GM21360 (cell line): Measurements from ENCODE around the gene ADGRA3.
"Not testable (repeated sequence)": the region's sequence is repeated elsewhere in the genome, so short reads cannot be mapped to it uniquely, and the experiment has no call there.

ENCODE experiments used
- ATAC-seq: cut with Tn5 transposase; IDR thresholded peaks from one replicate; pipeline ENCODE4 v1.9.1; 2021; ENCODE audit warnings: mild to moderate bottlenecking, moderate library complexity; ENCODE audit not compliant: unreplicated experiment

ADGRA3 gene

DNA sequence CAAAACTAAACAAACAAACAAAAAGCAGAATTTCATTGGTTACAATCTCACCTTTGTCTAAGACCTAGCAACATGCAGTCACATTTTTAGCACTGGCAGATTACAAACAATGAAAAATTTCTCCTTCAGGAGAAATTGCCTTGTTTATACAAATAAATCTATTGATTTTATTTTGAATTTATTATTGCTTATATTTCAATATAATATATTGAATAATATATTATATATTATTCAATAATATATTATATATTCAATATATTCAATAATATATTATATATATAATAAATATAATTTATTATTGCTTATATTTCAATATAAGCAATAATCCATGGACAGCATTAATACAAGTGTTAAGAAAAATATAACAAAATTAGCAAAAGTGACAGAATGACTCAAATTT, 131.7 kb downstream of the ADGRA3 start:
- no peak for ATAC-seq

DNA sequence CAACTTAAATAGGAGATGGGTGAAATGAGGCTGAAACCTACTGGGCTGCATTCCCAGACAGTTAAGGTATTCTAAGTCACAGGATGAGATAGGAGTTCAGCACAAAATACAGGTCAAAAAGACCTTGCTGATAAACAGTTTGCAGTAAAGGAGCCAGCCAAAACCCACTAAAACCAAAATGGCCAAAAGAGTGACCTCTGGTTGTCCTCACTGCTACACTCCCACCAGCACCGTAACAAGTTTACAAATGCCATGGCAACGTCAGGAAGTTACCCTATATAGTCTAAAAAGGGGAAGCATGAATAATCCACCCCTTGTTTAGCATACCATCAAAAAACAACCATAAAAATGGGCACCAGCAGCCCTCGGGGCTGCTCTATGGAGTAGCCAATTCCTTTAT, 133.7 kb downstream of the ADGRA3 start:
- ATAC-seq: not testable (repeated sequence)

DNA sequence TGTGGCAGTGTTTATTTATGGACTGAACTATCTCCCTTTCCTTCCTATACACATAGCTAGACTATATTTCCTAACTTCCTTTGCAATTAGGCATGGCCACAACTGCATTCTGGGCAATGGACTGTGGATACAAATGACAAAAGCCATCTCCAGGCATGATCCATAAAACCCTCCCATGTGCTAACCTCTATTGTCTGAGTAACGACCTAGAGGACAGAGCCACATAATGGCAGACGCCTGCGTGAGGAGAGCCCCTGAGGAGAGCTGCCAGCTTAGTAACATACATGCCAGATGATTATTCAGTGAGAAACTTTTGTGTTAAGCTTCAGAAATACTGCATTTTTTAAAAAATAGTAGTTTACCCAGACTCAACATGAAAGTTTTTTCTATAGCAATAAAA, 142.9 kb downstream of the ADGRA3 start:
- no peak for ATAC-seq

DNA sequence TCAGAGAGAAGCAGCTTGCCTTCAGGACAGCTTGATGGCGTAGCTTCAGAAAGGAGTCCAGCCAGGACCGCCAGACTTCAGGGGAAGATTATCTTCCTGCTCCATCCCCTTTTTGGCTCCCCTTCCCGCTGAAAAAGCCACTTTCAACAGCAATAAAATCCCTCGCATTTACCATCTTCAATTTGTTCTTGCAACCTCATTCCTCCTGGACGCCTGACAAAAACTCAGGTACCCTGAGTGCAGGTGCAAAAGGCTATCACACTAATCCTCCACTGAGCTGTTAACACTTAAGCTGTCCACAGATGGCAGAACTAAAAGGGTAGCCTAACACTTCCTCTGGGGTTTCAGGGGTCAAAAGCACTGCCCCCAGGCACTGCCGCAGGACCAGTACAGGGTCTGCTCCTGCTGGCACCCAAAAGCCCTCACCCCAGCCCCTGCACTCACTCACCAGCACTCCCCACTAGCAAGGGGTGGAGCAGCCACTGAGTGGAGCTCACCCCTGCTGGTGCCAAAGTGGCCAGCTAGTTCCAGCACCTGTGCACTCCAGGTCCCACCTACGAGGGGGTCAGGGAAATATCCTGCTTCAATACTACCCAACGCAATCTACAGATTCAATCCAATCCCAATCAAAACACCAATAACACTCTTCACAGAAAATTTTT, 145.8 kb downstream of the ADGRA3 start:
- no peak for ATAC-seq

DNA sequence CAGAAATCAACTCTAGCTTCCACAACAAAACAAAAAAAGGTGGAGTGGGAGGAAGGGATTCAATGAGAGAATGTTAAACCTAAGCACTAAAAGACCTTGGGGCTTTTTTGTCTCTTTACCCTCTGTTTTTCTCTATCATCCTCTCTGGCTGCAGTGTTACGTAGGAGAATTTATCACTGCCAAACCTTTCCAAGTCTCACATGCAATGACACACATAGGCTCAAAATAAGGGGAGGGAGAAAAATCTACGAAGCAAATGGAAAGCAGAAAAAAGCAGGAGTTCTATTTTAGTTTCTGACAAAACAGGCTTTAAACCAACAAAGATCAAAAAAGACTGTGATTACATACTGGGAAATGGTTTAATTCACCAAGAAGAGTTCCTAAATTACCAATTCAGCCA, 152.1 kb downstream of the ADGRA3 start:
- no peak for ATAC-seq

DNA sequence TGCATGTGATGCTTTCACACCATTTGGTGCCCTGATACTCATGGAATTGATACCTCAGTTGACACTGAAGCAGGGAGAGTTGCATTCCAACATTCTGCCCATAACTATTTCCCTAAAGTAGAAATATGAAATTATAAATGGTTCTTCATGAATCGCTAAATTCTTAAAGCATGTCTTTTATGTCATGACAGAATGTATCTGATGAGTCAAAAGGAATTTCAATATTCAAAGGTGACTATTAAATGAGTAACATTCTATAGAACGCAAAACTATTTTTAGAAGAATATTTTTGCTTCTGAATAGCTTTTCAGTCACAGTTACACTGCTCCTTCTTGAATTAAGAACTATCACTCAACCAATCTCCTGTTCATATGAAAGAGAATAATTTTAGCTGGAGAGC, 152.8 kb downstream of the ADGRA3 start:
- no peak for ATAC-seq

DNA sequence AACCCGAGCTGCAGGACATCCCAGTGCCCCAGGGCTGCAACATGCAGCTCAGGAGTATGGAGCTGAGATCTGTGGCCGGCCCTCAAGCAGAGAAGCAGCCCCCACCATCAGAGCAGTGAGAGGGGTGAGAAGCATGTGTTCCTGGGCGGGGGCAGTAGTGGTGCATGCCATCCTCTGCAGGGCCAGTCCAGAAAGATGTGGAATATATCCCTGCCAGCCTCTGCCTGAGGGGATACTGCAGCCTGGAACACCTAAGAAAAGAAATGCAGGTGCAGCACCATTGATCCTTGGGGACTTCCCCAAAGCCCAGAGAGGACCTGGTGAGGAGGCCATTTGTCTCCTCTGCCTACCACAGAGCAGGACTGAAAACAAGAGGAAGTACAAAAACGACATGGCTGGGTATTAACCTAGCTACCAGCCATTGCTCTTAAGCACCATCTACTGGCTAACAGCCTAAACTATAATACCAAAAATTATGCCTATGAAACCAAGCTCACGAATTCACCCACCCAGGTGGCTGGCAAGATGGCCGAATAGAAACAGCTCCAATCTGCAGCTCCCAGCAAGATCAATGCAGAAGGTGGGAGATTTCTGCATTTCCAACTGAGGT, 158.8 kb downstream of the ADGRA3 start:
- ATAC-seq: peak; percentile 87

DNA sequence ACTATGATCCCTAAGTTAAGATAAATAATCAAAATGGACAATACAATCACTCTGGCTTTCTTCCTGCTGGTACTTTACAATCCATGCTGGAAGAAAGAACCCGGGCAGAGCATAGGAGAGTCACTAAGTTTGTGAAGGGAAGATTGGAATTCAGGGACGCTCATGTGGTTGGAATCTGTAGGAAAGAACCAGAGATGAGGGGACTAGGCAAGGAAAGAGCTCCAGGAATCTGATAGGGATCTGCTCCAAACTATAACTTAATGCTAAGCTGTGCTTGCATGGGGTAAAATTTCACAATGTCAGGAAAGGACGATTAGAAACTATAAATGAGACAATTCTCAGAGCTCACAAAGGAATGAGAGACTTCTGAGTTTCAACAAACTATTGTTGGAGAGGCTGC, 167.5 kb downstream of the ADGRA3 start:
- ATAC-seq: no peak

DNA sequence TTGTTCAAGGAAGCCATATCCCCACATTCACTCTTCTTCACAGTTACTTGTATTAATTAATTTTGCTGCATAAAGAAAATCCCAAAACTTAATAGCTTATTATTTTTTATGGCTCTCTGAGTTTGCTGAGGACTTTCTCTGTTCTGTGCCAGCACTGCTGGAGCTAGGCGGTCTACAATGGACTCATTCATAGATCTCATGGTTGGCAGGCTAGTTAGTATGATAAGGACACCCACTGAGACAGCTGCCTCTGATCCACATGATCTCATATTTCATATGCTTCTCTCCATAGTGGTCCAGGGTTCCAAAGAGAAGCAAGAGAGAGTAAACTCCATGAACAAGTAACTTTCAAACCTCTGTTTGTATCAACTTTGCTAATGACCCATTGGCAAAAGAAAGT, 170.2 kb downstream of the ADGRA3 start:
- no peak for ATAC-seq

DNA sequence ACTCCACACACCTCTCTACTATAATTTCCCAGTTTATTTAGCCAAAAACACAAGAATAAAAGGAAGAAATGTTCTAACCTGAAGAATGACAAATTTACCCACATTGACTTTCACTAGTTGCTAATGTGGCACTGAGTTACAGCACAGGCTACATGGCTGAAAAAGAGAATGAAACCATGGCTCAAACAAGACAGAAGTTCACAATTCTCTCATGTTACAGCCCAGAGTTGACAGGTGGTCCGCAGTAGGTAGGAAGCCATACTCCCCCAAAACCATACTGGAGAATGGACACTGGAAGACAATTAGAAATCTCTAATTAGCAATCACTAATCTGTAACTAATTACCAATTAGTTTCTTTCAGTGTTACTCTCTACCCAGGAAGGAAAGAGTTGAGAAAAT, 170.8 kb downstream of the ADGRA3 start:
- ATAC-seq: no peak

DNA sequence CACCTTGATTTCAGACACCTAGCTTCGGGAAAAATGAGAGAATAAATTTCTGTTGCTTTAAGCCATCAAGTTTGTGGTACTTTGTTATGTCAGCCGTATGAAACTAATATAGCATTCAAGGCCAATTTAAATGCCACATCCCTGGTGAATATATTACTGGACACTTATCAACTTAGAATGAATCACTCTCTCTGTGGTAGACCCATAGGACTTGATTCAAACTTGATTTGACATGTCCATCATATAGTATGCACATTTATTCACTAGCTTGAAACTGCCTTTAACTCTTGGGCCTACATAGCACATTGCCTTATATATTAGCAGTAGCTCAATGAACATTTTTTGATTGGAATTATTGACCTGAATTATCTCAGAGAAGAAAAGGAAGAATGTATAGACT, 172.3 kb downstream of the ADGRA3 start:
- ATAC-seq: no peak

DNA sequence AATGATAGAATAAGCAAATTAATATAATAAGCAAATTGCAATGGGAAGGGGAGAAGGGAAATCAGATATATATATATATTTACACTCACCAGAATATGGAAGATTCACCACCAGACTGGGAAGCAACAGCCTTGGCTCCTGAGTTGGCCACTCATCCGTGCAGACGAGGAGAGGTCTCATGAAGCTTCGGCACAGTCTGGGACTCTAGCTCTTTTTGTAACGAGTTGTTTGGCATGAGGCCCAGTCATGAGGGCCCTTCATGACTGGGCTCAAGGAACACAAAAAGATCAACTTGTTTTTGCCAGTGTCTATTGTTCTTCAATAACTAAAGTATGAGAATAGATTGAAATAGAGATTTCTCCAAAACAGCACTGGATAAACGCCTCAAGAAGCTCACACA, 176.4 kb downstream of the ADGRA3 start:
- no peak for ATAC-seq

DNA sequence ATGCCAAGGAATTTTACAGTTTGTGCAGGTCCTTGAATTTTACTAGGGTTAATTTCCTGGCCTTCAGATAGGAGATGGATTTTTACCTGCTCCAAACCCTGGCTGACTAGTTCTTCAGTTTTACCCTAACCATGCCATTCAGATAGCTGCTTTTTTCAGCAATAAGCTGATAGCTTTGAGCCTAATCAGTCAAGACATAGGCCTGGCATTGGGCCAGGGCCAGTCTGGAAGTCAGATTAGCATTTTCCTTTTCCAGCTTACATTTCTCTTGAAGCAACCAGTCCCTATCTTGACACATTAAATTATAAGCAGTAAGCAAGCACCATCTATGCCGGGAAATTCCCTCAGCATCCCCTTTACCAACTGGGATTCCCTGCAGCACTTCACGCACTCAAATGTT, 177.1 kb downstream of the ADGRA3 start:
- no peak for ATAC-seq
